NT2/D1 (cell line): ENCODE data around the gene IKBIP.

Experiments used
- SUZ12 ChIP-seq: IDR thresholded peaks from 2 replicates; pipeline ENCODE4 v1.6.1; 2011; ENCODE audit not compliant: insufficient read length, insufficient read depth; ENCODE audit errors: extremely low read depth
- YY1 ChIP-seq: IDR thresholded peaks from 2 replicates; pipeline ENCODE4 v1.6.1; 2011; ENCODE audit not compliant: insufficient read length, insufficient read depth
- ZNF274 ChIP-seq: IDR thresholded peaks from 2 replicates; pipeline ENCODE4 v1.6.1; 2011; ENCODE audit warnings: mild to moderate bottlenecking, low read depth, low read length

GRCh38 chr12:98645572-98646067 lies 1.0 kb upstream of the IKBIP start:
- TF ChIP-seq ZNF274 (no peak), SUZ12 (no peak), YY1 (no peak)
